HG03432 (cell line): ENCODE data around the gene GAB2.
"Not testable (repeated sequence)": the region's sequence is repeated elsewhere in the genome, so short reads cannot be mapped to it uniquely, and the experiment has no call there.

ENCODE experiments used
- ATAC-seq: cut with Tn5 transposase; IDR thresholded peaks from one replicate; pipeline ENCODE4 v1.9.1; 2021; ENCODE audit warnings: mild to moderate bottlenecking, moderate library complexity; ENCODE audit not compliant: unreplicated experiment

GAB2 gene

DNA sequence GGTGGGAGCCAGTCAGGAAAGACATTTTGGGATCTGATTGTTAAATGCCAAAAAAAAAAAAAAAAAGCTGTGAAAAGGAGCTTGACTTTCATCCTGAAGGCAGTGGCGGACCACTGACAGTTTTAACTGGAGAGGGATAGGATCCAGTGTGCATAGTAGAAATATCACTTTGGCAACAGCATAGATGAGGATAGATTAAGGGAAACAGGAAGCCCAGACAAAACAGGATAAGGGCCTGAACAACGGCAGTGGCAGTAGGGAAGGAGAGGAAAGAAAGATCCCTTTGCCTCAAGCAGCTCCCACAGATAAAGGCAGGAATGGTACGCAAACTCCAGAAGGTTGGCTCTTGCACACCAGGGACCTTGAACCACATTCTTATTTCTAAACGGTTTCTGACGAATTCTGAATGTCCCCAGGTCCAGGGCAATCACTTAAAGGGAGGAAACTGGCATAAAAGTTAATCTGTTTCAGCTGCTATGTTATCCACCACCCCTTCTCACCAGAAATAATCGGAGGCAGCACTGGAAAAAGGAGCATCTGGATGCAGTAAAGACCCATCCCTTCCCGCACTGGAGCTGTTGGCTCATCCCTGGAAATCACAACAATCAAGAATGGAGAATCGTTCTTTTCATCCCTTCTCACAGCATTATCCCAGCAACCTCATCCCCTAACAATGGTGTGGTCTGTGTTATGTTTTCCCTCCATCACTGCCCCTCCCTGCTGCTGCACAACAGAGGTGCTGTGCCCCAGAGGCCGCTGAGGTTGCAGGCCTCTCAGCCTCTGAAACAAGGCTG, 99.1 kb downstream of the GAB2 start:
- no peak for ATAC-seq

GRCh38 chr11:78315724-78316123, 101.9 kb downstream of the GAB2 start:
- no peak for ATAC-seq

GRCh38 chr11:78314762-78315161, 102.9 kb downstream of the GAB2 start:
- ATAC-seq: no peak

DNA sequence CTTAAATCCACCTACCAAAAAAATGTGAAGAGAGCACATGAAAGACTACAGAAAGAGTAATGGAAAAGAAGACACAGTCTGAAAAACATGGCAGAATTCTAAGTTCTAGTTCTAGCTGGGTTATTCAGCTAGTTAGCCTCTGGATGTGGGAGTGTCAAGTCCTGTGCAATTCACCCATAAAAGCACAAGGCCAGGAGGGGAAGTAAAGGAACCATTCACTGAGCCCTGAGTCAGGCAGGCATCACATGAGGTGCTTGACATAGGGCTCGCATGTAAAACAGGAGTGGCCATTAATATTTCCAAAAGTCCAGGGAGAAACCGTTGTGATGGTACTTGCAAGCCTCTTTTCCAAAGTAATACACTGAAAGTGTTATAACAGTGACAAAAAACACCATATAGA, 103.7 kb downstream of the GAB2 start:
- no peak for ATAC-seq

DNA sequence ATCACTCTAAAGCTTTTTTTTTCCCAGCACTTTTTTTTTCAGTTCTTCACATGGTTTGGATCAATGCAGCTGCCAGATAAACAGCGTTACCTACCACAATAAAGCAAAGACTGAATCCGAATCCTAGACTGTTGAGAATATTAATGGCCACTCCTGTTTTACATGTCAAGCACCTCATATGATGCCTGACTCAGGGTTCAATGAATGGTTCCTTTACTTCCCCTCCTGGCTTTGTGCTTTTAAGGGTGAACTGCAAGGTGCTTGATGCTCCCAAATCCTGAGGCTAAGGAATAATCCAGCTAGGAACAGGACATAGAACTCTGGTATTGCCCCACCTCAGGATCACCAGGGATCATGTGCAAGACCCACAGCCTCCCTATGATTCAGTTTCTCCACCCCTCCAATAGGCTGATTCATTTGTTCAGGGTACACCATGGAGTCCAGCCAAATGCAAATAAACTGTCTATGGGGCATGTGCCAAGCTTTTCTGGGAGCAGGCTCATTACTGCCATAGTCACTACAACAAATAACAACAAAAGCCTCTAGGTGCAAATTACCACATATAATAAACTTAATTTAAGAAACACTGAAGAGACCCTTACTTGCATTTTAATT, 104.3 kb downstream of the GAB2 start:
- no peak for ATAC-seq

DNA sequence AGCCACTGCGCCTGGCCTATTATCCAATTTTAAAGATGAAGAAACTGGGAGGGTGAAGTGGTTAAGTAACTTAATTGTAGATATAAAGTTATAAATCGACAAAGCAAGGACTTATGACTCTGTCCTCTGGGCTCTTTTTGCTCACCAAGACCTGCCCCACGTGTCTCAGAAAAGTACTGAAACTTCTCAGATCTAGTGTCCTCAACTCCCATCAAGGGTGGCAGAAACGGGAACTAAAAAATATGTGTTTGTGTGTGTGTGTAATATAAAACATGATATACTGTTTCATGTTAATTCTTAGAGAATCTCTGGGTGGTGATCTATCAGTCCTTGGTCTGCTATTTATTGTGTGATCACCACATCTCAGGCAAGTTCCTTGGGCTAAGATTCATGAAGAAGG, 104.9 kb downstream of the GAB2 start:
- ATAC-seq: peak; percentile 39

- no peak for ATAC-seq
Measured at GRCh38 chr11:78311702-78312371, 105.8 kb downstream of the GAB2 start.

DNA sequence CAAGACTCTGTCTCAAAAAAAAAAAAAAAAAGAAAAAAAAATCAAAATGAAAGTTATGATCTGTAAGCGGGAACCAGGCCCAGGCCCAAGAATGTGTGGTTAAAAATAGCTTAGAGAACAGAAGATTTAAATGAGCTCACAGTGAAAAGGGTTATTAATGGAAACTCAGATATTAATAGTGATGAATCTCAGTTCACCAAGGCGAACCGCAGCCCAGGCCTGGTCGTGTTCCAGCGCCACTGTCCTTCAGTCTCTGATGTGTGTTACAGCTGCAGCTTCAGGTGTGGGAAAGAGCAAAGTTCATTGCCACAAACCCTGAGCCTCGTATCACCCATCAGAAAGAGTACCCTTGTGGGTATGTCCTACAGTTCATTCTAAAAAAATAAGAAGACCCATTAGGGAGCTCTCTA, 107.1 kb downstream of the GAB2 start:
- peak; percentile 93 for ATAC-seq

- no peak for ATAC-seq
Measured at GRCh38 chr11:78304201-78304600, 113.4 kb downstream of the GAB2 start.

- ATAC-seq: no peak
Measured at GRCh38 chr11:78300108-78300839, 117.3 kb downstream of the GAB2 start.

GRCh38 chr11:78299000-78299710, 118.5 kb downstream of the GAB2 start:
- ATAC-seq: no peak

DNA sequence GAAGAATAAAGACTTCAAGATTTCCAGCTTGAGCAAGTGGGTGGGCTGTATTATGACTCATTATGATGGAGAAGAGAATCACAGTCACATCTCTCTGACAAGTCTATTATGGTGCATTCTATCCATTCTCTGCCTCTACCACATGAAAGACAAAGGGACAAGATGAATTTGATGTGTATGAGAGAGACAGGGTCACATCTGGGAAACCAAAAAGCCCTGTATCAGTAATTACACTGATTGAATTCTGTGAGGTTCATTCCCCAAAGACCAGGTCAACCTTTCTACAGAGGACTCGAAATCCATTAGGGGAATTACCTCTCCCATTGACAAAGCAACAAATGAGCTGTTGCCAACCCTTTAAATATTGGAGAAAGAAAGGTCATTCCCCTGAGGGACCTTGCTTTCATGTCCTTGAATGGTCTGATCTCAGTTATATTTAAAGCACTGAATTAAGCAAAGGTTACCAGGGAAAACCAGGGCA, 119.3 kb downstream of the GAB2 start:
- no peak for ATAC-seq

DNA sequence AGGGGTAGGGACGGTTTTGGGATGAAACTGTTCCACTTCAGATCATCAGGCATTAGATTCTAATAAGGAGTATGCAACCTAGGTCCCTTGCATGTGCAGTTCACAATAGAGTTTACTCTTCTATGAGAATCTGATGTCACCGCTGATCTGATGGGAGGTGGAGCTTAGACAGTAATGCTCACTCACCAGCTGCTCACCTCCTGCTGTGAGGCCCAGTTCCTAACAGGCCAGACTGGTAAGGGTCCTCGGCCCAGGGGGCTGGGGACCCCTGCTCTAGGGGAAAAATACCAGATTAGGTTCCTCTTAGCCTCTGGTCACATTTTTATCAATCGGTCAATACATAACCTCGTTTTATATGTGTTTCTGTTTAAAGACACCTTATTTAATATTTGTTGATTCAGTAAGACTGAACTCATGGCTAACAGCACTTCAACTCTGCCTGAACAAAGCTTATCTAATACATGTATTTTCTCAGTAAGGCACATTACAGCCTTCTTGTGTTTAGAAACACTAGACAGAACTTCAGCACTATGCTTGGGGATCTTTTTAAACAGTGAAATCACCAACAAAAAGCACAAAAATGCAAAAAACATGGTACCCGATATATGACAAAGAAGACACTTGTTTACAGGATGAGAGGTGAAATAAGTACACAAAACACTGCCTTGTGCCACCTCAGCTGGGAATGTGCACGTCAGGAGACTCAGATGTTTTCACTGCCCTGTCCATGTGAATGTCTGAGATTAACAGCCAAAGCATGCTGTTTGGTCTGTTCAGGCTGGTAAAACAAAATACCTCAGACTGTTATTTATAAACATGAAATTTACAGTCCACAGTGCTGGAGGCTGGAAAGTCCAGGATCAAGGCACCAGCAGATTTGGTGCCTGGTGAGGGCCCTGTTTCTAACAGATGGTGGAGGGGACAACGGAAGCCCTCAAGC, 121.4 kb downstream of the GAB2 start:
- no peak for ATAC-seq

DNA sequence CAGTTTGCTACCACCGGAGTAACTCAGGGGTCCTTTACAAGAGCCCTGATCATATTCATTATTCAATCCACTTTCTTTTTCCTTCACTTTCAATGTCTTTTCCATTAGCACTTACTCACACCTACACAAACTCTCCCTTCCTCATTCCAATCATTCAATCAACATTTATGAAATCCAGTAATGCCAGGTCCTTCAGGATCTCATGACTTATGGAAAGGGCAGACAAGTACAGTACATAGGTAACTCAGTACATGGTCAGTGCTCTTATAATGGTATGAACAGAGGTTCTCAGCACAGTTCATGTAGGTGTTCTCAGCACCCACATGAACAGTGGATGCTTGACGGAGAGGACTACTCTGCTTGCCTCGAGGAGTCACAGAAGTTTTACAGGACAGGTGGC, 122.3 kb downstream of the GAB2 start:
- ATAC-seq: no peak

GRCh38 chr11:78294100-78294499, 123.5 kb downstream of the GAB2 start:
- ATAC-seq: not testable (repeated sequence)

GRCh38 chr11:78293536-78293935, 124.1 kb downstream of the GAB2 start:
- ATAC-seq: no peak

- no peak for ATAC-seq
Measured at GRCh38 chr11:78292109-78292803, 125.4 kb downstream of the GAB2 start.

- ATAC-seq: no peak
Measured at GRCh38 chr11:78291503-78292108, 126.0 kb downstream of the GAB2 start.
